Activated effector memory CD4-positive, alpha-beta T cell treated with Interleukin-2 at 50 U/mL for 16 hours (primary cell): ENCODE data around the gene ADGRA3.
"Not testable (repeated sequence)": the region's sequence is repeated elsewhere in the genome, so short reads cannot be mapped to it uniquely, and the experiment has no call there.

Experiments
- DNase-seq: peaks from one replicate; pipeline ENCODE4 v3.0.0-alpha.2; 2020

Gene ADGRA3

GRCh38 chr4:22477136-22477812 is 38.6 kb downstream of the ADGRA3 start:
- DNase-seq = no peak

- DNase-seq = no peak
These were observed 39.9 kb downstream of the ADGRA3 start for GRCh38 chr4:22476011-22476410.

- DNase-seq = not testable (repeated sequence)
These were observed 40.6 kb downstream of the ADGRA3 start for GRCh38 chr4:22475311-22475646.

DNA sequence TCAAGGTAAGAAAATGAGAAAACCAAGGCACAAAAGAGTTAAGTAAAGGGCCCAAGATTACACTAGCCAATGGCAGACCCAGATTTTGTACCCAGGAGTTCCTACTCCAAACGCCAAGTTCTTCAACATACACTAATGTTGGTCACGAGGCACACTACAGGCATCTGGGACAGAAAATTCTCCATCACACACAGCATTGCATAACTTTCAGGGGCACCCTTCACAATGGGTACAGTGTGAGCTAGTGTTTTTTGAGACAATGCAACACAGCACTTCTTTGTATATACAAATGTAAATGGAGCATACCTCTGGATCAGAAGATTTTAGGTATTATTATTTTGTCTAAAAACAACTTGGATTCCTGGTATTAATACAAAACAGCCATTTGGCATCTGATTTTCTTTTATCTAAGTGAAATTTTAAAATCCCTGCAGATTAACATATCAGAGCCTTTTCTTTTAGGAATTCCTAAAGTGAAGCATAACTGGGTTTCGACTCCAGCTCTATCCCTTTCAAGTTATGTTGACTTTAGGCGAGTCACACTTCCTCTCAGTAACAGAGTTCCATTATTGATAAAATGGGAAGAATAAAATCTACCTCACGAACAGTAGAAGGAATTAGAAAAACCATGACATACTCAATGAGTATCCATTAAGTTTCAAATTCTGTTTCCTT is 41.1 kb downstream of the ADGRA3 start:
- DNase-seq = no peak

DNA sequence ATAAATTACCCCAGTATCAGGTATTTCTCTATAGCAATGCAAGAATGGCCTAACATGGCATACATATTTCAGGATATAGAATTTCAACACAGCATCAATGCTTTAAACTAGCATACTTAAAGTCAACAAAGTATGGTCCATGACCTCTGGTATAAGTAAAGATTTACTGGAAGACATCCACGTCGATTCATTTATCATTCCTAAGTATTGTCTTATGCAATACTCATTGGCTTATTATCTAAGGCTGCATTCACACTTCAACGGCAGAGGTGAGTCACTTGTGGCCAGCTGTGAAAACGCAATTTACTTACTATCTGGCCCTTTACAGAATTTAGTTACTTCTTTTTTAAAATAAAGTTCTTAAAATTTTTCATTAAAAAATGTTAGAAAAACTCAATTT is 42.6 kb downstream of the ADGRA3 start:
- no peak for DNase-seq

- no peak for DNase-seq
These were observed 43.8 kb downstream of the ADGRA3 start for GRCh38 chr4:22471999-22472461.

GRCh38 chr4:22471419-22471818 is 44.4 kb downstream of the ADGRA3 start:
- DNase-seq = no peak

GRCh38 chr4:22466581-22466980 is 49.3 kb downstream of the ADGRA3 start:
- no peak for DNase-seq

GRCh38 chr4:22465996-22466395 is 49.9 kb downstream of the ADGRA3 start:
- DNase-seq = no peak

DNA sequence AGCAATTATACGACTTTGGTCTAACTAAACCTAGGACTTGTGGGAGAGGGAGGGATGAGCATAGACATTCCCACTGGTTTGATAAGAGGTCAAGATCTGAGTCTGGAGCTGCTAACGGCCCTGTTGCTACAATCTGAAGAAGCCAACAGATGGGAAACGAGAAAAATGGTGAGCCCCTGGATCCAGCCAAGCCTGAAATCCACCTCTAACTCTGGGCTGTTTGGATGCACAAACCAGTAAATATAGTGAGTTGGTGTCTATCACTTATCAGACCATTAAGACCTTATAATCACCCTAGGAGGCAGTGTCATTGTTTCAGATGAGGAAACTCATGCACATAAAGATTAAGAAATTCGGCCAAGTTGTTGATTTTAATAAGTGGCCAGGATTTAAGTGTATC is 50.5 kb downstream of the ADGRA3 start:
- DNase-seq = no peak

- no peak for DNase-seq
These were observed 52.7 kb downstream of the ADGRA3 start for GRCh38 chr4:22463179-22463578.

- DNase-seq = no peak
These were observed 53.2 kb downstream of the ADGRA3 start for GRCh38 chr4:22462688-22463087.

DNA sequence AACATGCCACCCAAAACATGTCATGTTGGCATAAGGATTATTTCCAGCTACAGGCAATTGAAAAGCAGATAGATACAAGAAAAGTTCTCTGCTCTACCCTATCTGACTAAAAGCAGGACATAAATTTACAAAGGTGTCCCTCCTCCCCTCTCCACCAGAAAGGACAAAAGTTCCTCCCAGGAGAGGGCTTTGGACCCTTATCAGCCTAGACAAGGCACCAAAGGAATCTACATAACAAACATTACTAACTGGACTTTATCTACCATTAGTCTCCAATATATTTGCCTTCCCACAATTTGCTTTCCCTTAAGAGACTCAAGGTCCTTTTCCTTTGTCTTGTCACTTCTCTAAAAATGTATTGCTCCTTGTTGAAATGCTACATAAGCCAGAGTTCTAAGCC is 55.6 kb downstream of the ADGRA3 start:
- no peak for DNase-seq

GRCh38 chr4:22458098-22458497 is 57.8 kb downstream of the ADGRA3 start:
- DNase-seq = no peak

DNA sequence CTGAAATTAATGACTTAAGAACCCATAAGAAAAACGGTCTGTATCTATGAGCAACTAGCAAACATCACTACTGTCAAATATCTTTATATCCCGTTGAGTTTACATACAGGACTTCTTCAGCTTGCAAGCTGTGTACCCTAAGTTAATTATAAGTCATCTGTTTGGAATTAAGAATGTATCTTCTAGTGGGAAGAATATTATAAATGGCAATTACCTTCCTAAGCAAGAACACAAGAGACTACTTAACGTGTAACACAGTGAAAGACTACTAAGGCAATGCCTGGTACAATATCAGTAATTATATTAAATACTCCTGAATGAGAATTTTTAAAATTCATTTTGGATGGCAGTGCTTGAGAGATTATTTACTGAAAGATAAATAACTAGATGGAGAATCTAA is 58.5 kb downstream of the ADGRA3 start:
- DNase-seq = no peak

DNA sequence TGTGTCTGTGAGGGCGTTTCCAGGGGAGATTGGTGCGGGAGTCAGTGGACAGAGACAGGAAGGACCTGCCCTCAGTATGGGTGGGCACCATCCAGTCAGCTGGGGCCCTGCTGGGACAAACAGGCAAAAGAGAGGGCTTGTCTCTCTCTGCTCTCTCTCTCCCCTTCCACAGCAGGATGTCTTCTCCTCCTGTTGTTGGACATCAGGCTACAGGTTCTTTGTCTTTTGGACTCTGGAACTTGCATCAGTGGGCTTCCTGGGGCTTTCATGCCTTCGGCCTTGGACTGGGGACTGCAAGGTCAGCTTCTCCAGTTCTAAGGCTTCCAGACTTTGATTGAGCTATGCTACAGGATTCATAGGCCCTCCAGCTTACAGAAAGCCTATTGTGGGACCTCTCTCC is 59.6 kb downstream of the ADGRA3 start:
- DNase-seq = no peak

GRCh38 chr4:22454955-22455354 is 60.9 kb downstream of the ADGRA3 start:
- DNase-seq = no peak

DNA sequence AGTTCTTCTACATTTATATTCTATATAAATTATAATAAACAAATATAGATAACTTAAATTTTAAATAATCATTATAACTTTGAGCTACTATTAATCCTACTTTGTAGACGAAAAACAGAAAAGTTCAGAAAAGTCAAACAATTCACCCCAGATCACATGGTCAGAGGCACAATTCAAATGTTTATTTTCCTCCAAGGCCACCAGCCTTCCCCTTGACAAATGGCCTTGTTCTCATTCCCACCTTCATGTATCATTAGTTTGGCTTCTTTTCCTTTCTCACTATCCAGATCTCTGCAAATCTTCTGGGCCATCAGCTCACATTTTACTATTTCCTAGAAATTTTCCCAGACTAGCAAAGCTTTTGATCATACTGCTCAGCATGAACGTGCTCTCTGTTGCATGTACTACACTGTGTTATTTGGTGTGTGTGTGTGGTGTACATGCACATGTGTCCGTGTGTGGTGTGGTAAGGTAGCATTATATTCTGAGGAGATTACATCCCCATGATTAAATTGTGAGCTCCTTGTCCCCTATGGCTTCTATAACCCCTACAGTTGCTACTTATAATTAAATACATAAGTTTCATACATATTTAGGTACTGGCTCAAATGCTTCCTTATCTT is 61.5 kb downstream of the ADGRA3 start:
- DNase-seq = no peak

- no peak for DNase-seq
These were observed 71.1 kb downstream of the ADGRA3 start for GRCh38 chr4:22444813-22445212.

DNA sequence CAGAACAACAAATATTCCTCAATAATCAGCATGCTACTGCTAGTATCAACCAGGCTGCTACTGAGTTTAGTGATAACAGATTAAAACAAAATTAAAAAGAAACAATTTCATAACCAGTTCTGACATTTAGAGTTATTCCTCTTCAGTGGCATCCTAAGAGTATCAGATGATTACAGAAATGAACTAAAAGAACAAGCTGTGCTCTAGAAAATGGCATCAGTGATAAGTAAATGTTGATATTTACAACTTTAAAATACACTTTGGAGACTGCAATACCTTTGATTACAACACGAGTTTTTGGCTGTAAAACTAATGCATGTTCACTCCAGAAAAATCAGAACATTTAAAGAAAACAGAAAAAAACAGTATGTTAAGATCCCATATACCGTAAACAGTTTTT is 72.9 kb downstream of the ADGRA3 start:
- DNase-seq = no peak

GRCh38 chr4:22440999-22441398 is 74.9 kb downstream of the ADGRA3 start:
- DNase-seq = no peak

DNA sequence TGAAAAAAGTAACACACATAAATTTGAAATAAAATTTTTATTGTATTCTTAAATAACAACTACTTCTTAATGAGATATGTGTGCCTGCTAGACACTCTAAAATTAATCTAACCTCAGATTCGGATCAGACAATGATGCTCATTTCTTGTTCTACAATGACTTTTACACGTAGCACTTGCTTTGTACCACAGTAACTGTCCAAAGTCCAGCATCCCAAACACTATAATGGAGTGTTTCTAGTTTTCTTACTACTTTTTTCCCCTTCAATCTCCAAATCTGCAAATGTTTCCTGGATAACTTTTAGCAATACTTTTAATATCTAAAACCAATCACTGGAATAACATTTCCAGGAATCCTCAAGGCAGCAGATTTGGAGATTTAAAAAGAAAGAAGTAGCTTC is 75.9 kb downstream of the ADGRA3 start:
- DNase-seq = no peak

- no peak for DNase-seq
These were observed 80.2 kb downstream of the ADGRA3 start for GRCh38 chr4:22435652-22436051.

DNA sequence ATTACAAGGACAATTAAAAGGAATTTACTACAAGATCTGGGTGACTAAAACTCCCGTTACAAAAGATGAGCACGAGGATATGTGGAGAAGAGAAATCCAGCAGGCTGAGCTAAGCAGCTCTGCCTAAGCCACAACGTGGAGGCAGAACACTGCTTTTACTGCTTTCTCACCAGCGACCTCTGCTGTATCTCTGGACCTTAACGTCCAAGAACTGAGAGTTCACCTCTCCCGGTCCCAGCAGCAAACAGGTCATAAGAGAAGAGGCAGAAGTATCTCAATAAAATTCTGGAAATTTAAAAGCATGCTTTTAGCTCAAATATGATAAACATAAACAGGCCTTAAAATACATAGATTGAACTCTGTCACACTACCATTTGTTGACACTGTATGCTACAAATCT is 81.0 kb downstream of the ADGRA3 start:
- no peak for DNase-seq

DNA sequence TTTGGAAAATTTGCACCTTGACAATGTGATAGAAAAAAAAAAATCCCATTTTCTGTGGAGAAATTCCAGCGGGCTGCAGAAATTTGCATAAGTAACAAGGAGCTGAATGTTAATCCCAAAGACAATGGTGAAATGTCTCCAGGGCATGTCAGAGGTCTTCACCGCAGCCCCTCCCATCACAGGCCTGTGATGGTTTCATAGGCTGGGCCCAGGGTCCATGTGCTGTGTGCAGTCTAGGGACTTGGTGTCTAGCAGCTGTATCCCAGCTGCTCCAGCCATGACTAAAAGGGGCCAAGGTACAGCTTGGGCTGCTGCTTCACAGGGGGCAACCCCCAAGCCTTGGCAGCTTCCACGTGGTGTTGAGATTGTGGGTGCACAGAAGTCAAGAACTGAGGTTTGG is 85.2 kb downstream of the ADGRA3 start:
- DNase-seq = no peak
